ENCODE results near the gene THOP1. TPM values are rescaled to one million over a fixed set of nuclear protein-coding genes. Genes with fewer than 3 reads are reported as not detected.

THOP1 gene
- total RNA-seq, 1 donor from 2014 or later, result 173 TPM

GRCh38 chr19:2819540-2820111 is 34.3 kb downstream of the THOP1 start, which contains the start of gene ZNF554:
ZNF554 (plus strand) TSS chr19:2819868; CDS start chr19:2820072, 204 bp downstream.
- no peaks in the 10 kb centered on the region for H3K9me3 Mint-ChIP-seq
- TF ChIP-seq, protein P1, sequence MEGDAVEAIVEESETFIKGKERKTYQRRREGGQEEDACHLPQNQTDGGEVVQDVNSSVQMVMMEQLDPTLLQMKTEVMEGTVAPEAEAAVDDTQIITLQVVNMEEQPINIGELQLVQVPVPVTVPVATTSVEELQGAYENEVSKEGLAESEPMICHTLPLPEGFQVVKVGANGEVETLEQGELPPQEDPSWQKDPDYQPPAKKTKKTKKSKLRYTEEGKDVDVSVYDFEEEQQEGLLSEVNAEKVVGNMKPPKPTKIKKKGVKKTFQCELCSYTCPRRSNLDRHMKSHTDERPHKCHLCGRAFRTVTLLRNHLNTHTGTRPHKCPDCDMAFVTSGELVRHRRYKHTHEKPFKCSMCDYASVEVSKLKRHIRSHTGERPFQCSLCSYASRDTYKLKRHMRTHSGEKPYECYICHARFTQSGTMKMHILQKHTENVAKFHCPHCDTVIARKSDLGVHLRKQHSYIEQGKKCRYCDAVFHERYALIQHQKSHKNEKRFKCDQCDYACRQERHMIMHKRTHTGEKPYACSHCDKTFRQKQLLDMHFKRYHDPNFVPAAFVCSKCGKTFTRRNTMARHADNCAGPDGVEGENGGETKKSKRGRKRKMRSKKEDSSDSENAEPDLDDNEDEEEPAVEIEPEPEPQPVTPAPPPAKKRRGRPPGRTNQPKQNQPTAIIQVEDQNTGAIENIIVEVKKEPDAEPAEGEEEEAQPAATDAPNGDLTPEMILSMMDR (conservative IDR thresholded peaks at IDR 0.05), result peak; percentile 93
- peak within 1 kb of the TSS; percentile 47 for H3K27ac Mint-ChIP-seq (ENCODE audit: unreplicated experiment)
- peaks cover 3% of the 10 kb centered on the region for H3K4me1 Mint-ChIP-seq
- peak; percentile 100 for DNase-seq (ENCODE audit: low read depth, low spot score)
- H3K36me3 Mint-ChIP-seq (ENCODE audit: low read depth), result peaks cover 5% of the 10 kb centered on the region
- H3K4me3 Mint-ChIP-seq, result peak within 1 kb of the TSS; percentile 93
- no peaks in the 10 kb centered on the region for H3K27me3 Mint-ChIP-seq (ENCODE audit: low read depth)

DNA sequence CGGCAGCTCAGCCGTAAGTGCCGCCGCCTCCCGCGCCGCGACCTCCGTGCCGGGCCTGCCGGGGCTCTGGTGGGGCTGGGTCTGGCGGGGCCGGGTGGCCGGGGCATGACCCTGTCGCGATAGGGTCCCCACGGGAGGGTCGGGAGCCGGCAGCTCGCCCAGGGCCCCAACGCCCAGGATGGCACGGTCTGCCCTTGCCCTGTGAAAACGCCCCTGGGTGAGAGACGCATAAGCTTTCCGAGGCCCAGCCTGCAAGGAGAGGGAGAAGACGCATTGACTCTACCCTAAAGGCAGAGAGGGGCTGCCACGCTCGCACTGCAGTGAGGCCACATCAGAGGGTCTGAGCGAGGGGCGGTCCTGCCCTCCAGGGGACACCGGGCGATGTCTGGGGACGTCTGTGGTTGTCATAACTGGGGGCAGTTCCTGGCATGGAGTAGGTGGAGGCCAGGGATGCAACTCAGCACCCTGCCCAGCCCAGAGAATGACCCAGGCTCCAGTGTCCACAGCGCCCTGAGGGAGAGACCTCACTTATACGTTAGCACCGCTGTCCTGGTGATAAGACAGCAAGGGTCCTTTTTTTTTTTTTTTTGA is 34.9 kb downstream of the THOP1 start:
- TF ChIP-seq, protein P1 (conservative IDR thresholded peaks at IDR 0.05), result no peak
- Mint-ChIP-seq H3K27ac (ENCODE audit: unreplicated experiment) (peak overlapping the region; percentile 47), H3K36me3 (ENCODE audit: low read depth) (peaks cover 6% of the 10 kb centered on the region), H3K4me3 (peak overlapping the region; percentile 93), H3K27me3 (ENCODE audit: low read depth) (no peaks in the 10 kb centered on the region), H3K4me1 (peaks cover 3% of the 10 kb centered on the region), H3K9me3 (no peaks in the 10 kb centered on the region)
- peak; percentile 29 for DNase-seq (ENCODE audit: low read depth, low spot score)

GRCh38 chr19:2822846-2823245 is 37.5 kb downstream of the THOP1 start:
- H3K4me1 Mint-ChIP-seq, result no peaks in the 10 kb centered on the region
- H3K27ac Mint-ChIP-seq (ENCODE audit: unreplicated experiment), result no peak overlapping the region
- peaks cover 15% of the 10 kb centered on the region for H3K36me3 Mint-ChIP-seq (ENCODE audit: low read depth)
- H3K4me3 Mint-ChIP-seq, result peak overlapping the region; percentile 51
- H3K27me3 Mint-ChIP-seq (ENCODE audit: low read depth), result no peaks in the 10 kb centered on the region
- peaks cover 4% of the 10 kb centered on the region for H3K9me3 Mint-ChIP-seq
- DNase-seq (ENCODE audit: low read depth, low spot score), result no peak
- TF ChIP-seq, protein P1 (conservative IDR thresholded peaks at IDR 0.05), result no peak

GRCh38 chr19:2823646-2824045 is 38.3 kb downstream of the THOP1 start:
- H3K4me1 Mint-ChIP-seq, result no peaks in the 10 kb centered on the region
- H3K27me3 Mint-ChIP-seq (ENCODE audit: low read depth), result no peaks in the 10 kb centered on the region
- peaks cover 23% of the 10 kb centered on the region for H3K36me3 Mint-ChIP-seq (ENCODE audit: low read depth)
- DNase-seq (ENCODE audit: low read depth, low spot score), result no peak
- TF ChIP-seq, protein P1 (conservative IDR thresholded peaks at IDR 0.05), result no peak
- H3K9me3 Mint-ChIP-seq, result peaks cover 5% of the 10 kb centered on the region
- H3K4me3 Mint-ChIP-seq, result peak overlapping the region; percentile 49
- H3K27ac Mint-ChIP-seq (ENCODE audit: unreplicated experiment), result no peak overlapping the region

DNA sequence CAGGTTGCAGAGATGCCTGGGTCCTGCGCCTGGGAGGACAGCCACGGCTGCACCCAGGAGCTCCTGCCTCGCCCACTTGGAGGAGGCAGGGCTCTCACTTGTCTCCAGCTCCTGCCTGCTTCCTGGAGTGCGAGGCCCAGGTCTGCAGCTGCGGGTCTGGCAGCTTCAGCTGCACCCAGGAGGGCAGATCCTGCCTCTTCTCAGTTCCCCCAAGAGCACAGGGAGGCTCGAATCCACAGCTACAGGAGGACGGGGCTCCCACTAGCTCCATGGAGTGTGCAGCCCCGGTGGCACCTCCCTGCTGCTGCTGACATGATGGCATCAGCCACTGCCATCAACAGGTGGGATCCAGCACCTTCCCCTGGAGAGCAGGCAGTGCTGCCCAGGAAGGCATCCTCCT is 38.8 kb downstream of the THOP1 start:
- Mint-ChIP-seq H3K9me3 (peaks cover 5% of the 10 kb centered on the region), H3K36me3 (ENCODE audit: low read depth) (peaks cover 24% of the 10 kb centered on the region), H3K4me3 (no peak overlapping the region), H3K27me3 (ENCODE audit: low read depth) (no peaks in the 10 kb centered on the region), H3K4me1 (no peaks in the 10 kb centered on the region), H3K27ac (ENCODE audit: unreplicated experiment) (no peak overlapping the region)
- TF ChIP-seq, protein P1 (conservative IDR thresholded peaks at IDR 0.05), result no peak
- no peak for DNase-seq (ENCODE audit: low read depth, low spot score)
